WTC11 (cell line): ENCODE results near the gene SLC27A2. TPM values are rescaled to one million over a fixed set of nuclear protein-coding genes. Genes with fewer than 3 reads are reported as not detected.

ENCODE experiments used
- ATAC-seq: fragments of 200-7000 bp; cut with Tn5 transposase; 2 replicates; pipeline ENCODE4 v1.10.0; 2021; ENCODE audit warnings: mild to moderate bottlenecking, moderate library complexity
- CTCF ChIA-PET: fragments of 300-600 bp; sonication (Branson Sonifier 250); formaldehyde crosslinking; loops from one replicate; lab custom pipeline; 2021; ENCODE audit warnings: antibody characterized with exemption; lab: Charles Lee
- POLR2A ChIA-PET: fragments of 350-600 bp; sonication (Branson Sonifier 250); formaldehyde crosslinking; loops from one replicate; lab custom pipeline; 2021; ENCODE audit warnings: antibody characterized with exemption; lab: Charles Lee
- DNase-seq: peaks from one replicate; pipeline ENCODE4 v3.0.0; 2021; ENCODE audit warnings: low spot score
- H3K27ac Mint-ChIP-seq: 2 replicates; pipeline ENCODE4 v1.8.0; 2021; ENCODE audit warnings: mixed read lengths
- H3K27me3 Mint-ChIP-seq: 2 replicates; pipeline ENCODE4 v1.8.0; 2021; ENCODE audit warnings: low read depth, mild to moderate bottlenecking, moderate library complexity, mixed read lengths
- H3K36me3 Mint-ChIP-seq: 2 replicates; pipeline ENCODE4 v1.8.0; 2021; ENCODE audit warnings: mixed read lengths
- H3K4me1 Mint-ChIP-seq: 2 replicates; pipeline ENCODE4 v1.8.0; 2022; ENCODE audit warnings: mixed read lengths
- H3K4me3 Mint-ChIP-seq: 2 replicates; pipeline ENCODE4 v1.8.0; 2021; ENCODE audit warnings: mild to moderate bottlenecking, moderate library complexity, mixed read lengths
- H3K9me3 Mint-ChIP-seq: 2 replicates; pipeline ENCODE4 v1.8.0; 2021; ENCODE audit warnings: mixed read lengths
- ATF2 ChIP-seq: sonication (generic); formaldehyde crosslinking; IDR thresholded peaks from 2 replicates; pipeline ENCODE4 v1.8.1; 2022; ENCODE audit warnings: low read depth, missing genetic modification reagents, borderline replicate concordance
- CREM ChIP-seq: sonication (generic); formaldehyde crosslinking; IDR thresholded peaks from 2 replicates; pipeline ENCODE4 v1.8.1; 2022; ENCODE audit warnings: mild to moderate bottlenecking, missing genetic modification reagents, moderate library complexity
- EMX1 ChIP-seq: fragments of 250-450 bp; sonication (Bioruptor Pico); IDR thresholded peaks from 2 replicates; pipeline ENCODE4 v1.8.0; 2021; ENCODE audit warnings: mild to moderate bottlenecking
- ETV6 ChIP-seq: sonication (generic); formaldehyde crosslinking; IDR thresholded peaks from 2 replicates; pipeline ENCODE4 v1.8.1; 2022; ENCODE audit warnings: mild to moderate bottlenecking, missing genetic modification reagents
- IRF2 ChIP-seq: sonication (generic); formaldehyde crosslinking; IDR thresholded peaks from 2 replicates; pipeline ENCODE4 v1.8.0; 2022; ENCODE audit warnings: low read depth, missing genetic modification reagents, borderline replicate concordance
- NR3C1 ChIP-seq: sonication (generic); formaldehyde crosslinking; conservative IDR thresholded peaks from 2 replicates; pipeline ENCODE4 v1.8.1; 2023; ENCODE audit warnings: low read depth, mild to moderate bottlenecking, missing genetic modification reagents
- PRRX2 ChIP-seq: fragments of 250-450 bp; sonication (Bioruptor Pico); IDR thresholded peaks from 2 replicates; pipeline ENCODE4 v1.8.0; 2021; ENCODE audit warnings: mild to moderate bottlenecking
- RORB ChIP-seq: fragments of 250-450 bp; sonication (Bioruptor Pico); IDR thresholded peaks from 2 replicates; pipeline ENCODE4 v1.9.0; 2021; ENCODE audit warnings: mild to moderate bottlenecking
- USF1 ChIP-seq: sonication (generic); formaldehyde crosslinking; IDR thresholded peaks from 2 replicates; pipeline ENCODE4 v1.8.0; 2022; ENCODE audit warnings: mild to moderate bottlenecking, missing genetic modification reagents
- ZNF263 ChIP-seq: sonication (generic); formaldehyde crosslinking; IDR thresholded peaks from 2 replicates; pipeline ENCODE4 v1.8.1; 2022; ENCODE audit warnings: low read depth, mild to moderate bottlenecking, moderate library complexity, missing genetic modification reagents
- ZNF671 ChIP-seq: fragments of 250-450 bp; sonication (Bioruptor Pico); IDR thresholded peaks from 2 replicates; pipeline ENCODE4 v1.8.0; 2021; ENCODE audit warnings: mild to moderate bottlenecking
- total RNA-seq: library from RNA; stranded (reverse); gene quantifications from 3 replicates; pipeline ENCODE4 v1.2.3, GENCODE V29; 2021
- TF ChIP-seq, protein P1 (sequence below): sonication (generic); formaldehyde crosslinking; IDR thresholded peaks from 2 replicates; pipeline ENCODE4 v1.8.1; 2023; ENCODE audit warnings: mild to moderate bottlenecking, missing genetic modification reagents, borderline replicate concordance
- TF ChIP-seq, protein P2 (sequence below): sonication (generic); formaldehyde crosslinking; IDR thresholded peaks from 2 replicates; pipeline ENCODE4 v1.8.0; 2023; ENCODE audit warnings: mild to moderate bottlenecking, missing genetic modification reagents
- TF ChIP-seq, protein P3 (sequence below): sonication (generic); formaldehyde crosslinking; conservative IDR thresholded peaks from 2 replicates; pipeline ENCODE4 v1.8.1; 2023; ENCODE audit warnings: mild to moderate bottlenecking, low read depth, missing genetic modification reagents, moderate library complexity
- TF ChIP-seq, protein P4 (sequence below): sonication (generic); formaldehyde crosslinking; IDR thresholded peaks from 2 replicates; pipeline ENCODE4 v1.8.0; 2022; ENCODE audit warnings: missing genetic modification reagents

SLC27A2 gene
- total RNA-seq, 1 experiment from 2014 or later = 3.0 TPM

DNA sequence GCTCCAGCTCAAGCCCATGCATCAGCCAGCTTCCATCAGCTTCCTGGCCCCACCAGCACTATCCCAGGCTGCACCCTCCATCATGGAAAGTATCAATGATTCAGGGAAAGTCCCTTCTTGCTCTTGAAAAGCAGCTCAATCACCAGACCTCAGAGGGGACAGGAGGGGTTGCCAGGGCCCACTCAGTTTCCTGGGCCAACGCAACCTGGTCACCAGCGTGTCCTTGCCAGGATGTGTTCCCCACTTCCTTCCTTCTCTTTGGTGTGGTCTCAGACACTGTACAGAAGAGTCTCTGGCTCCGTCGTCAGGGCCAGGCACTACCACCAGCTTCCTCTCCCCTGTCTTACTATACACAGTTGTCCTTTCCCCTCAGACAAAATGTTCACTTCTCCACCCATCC, 80.5 kb downstream of the SLC27A2 start (continued):
- TF ChIP-seq, protein P1, sequence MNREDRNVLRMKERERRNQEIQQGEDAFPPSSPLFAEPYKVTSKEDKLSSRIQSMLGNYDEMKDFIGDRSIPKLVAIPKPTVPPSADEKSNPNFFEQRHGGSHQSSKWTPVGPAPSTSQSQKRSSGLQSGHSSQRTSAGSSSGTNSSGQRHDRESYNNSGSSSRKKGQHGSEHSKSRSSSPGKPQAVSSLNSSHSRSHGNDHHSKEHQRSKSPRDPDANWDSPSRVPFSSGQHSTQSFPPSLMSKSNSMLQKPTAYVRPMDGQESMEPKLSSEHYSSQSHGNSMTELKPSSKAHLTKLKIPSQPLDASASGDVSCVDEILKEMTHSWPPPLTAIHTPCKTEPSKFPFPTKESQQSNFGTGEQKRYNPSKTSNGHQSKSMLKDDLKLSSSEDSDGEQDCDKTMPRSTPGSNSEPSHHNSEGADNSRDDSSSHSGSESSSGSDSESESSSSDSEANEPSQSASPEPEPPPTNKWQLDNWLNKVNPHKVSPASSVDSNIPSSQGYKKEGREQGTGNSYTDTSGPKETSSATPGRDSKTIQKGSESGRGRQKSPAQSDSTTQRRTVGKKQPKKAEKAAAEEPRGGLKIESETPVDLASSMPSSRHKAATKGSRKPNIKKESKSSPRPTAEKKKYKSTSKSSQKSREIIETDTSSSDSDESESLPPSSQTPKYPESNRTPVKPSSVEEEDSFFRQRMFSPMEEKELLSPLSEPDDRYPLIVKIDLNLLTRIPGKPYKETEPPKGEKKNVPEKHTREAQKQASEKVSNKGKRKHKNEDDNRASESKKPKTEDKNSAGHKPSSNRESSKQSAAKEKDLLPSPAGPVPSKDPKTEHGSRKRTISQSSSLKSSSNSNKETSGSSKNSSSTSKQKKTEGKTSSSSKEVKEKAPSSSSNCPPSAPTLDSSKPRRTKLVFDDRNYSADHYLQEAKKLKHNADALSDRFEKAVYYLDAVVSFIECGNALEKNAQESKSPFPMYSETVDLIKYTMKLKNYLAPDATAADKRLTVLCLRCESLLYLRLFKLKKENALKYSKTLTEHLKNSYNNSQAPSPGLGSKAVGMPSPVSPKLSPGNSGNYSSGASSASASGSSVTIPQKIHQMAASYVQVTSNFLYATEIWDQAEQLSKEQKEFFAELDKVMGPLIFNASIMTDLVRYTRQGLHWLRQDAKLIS (CRISPR knock-in tag) = no peak
- TF ChIP-seq ETV6 (CRISPR knock-in tag) = no peak
- TF ChIP-seq, protein P2, sequence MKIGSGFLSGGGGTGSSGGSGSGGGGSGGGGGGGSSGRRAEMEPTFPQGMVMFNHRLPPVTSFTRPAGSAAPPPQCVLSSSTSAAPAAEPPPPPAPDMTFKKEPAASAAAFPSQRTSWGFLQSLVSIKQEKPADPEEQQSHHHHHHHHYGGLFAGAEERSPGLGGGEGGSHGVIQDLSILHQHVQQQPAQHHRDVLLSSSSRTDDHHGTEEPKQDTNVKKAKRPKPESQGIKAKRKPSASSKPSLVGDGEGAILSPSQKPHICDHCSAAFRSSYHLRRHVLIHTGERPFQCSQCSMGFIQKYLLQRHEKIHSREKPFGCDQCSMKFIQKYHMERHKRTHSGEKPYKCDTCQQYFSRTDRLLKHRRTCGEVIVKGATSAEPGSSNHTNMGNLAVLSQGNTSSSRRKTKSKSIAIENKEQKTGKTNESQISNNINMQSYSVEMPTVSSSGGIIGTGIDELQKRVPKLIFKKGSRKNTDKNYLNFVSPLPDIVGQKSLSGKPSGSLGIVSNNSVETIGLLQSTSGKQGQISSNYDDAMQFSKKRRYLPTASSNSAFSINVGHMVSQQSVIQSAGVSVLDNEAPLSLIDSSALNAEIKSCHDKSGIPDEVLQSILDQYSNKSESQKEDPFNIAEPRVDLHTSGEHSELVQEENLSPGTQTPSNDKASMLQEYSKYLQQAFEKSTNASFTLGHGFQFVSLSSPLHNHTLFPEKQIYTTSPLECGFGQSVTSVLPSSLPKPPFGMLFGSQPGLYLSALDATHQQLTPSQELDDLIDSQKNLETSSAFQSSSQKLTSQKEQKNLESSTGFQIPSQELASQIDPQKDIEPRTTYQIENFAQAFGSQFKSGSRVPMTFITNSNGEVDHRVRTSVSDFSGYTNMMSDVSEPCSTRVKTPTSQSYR (CRISPR knock-in tag) = no peak

DNA sequence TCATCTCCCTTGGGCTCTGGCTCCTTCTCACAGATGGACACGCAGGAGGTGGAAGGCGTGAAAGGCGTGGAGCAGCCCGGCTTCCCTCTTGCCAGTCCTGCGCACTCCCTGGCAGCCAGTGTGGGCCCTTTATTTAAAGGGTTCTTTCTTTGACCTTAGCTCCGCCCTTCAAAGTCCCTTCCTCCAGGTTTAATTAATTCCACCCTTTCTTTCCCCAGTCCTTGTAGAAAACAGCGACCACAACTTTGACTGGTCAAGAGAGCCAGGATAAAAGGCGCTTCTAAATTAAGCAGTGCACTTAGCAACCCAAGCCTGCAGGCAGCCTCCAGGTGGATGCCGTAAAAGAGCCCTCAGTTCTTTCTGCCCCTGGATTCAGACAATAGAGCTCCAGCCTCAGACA, 83.6 kb downstream of the SLC27A2 start, which contains the start of gene HDC:
Gene HDC, minus strand, starts transcription at position 107 of the 400 bp plus-strand sequence. Its CDS starts 103 bp downstream, at position 4.
- H3K27ac Mint-ChIP-seq = no peak within 1 kb of the TSS

More for the DNA sequence above, 83.6 kb downstream of the SLC27A2 start, which contains the start of gene HDC:
- Mint-ChIP-seq H3K27me3 (no peaks in the 10 kb centered on the region), H3K36me3 (no peaks in the 10 kb centered on the region), H3K4me3 (no peak within 1 kb of the TSS), H3K9me3 (no peaks in the 10 kb centered on the region), H3K4me1 (peaks cover 7% of the 10 kb centered on the region)
- DNase-seq = no peak
- ChIA-PET POLR2A (no interaction called here), CTCF (interaction anchor here (1.2 kb wide), 1 partner anchor 117 kb away, joined by 3 read pairs; no protein-coding TSS in a partner anchor)
- ATAC-seq = peak; percentile 76
- TF ChIP-seq, protein P3, sequence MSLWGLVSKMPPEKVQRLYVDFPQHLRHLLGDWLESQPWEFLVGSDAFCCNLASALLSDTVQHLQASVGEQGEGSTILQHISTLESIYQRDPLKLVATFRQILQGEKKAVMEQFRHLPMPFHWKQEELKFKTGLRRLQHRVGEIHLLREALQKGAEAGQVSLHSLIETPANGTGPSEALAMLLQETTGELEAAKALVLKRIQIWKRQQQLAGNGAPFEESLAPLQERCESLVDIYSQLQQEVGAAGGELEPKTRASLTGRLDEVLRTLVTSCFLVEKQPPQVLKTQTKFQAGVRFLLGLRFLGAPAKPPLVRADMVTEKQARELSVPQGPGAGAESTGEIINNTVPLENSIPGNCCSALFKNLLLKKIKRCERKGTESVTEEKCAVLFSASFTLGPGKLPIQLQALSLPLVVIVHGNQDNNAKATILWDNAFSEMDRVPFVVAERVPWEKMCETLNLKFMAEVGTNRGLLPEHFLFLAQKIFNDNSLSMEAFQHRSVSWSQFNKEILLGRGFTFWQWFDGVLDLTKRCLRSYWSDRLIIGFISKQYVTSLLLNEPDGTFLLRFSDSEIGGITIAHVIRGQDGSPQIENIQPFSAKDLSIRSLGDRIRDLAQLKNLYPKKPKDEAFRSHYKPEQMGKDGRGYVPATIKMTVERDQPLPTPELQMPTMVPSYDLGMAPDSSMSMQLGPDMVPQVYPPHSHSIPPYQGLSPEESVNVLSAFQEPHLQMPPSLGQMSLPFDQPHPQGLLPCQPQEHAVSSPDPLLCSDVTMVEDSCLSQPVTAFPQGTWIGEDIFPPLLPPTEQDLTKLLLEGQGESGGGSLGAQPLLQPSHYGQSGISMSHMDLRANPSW = no peak
- TF ChIP-seq ZNF671 (CRISPR knock-in tag) = no peak
- no peak for TF ChIP-seq RORB (CRISPR knock-in tag)
- no peak for TF ChIP-seq NR3C1 (CRISPR knock-in tag)
- TF ChIP-seq PRRX2 (CRISPR knock-in tag) = no peak
- TF ChIP-seq, protein P4, sequence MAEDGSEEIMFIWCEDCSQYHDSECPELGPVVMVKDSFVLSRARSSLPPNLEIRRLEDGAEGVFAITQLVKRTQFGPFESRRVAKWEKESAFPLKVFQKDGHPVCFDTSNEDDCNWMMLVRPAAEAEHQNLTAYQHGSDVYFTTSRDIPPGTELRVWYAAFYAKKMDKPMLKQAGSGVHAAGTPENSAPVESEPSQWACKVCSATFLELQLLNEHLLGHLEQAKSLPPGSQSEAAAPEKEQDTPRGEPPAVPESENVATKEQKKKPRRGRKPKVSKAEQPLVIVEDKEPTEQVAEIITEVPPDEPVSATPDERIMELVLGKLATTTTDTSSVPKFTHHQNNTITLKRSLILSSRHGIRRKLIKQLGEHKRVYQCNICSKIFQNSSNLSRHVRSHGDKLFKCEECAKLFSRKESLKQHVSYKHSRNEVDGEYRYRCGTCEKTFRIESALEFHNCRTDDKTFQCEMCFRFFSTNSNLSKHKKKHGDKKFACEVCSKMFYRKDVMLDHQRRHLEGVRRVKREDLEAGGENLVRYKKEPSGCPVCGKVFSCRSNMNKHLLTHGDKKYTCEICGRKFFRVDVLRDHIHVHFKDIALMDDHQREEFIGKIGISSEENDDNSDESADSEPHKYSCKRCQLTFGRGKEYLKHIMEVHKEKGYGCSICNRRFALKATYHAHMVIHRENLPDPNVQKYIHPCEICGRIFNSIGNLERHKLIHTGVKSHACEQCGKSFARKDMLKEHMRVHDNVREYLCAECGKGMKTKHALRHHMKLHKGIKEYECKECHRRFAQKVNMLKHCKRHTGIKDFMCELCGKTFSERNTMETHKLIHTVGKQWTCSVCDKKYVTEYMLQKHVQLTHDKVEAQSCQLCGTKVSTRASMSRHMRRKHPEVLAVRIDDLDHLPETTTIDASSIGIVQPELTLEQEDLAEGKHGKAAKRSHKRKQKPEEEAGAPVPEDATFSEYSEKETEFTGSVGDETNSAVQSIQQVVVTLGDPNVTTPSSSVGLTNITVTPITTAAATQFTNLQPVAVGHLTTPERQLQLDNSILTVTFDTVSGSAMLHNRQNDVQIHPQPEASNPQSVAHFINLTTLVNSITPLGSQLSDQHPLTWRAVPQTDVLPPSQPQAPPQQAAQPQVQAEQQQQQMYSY = no peak
- no peak for TF ChIP-seq USF1 (CRISPR knock-in tag)
- no peak for TF ChIP-seq CREM (CRISPR knock-in tag)
- TF ChIP-seq IRF2 = no peak
- no peak for TF ChIP-seq ZNF263
- TF ChIP-seq ETV6 (CRISPR knock-in tag) = no peak
- no peak for TF ChIP-seq EMX1 (CRISPR knock-in tag)
- no peak for TF ChIP-seq ATF2 (CRISPR knock-in tag)
